ENCODE results near the gene LGMN.

Gene LGMN

GRCh38 chr14:92688434-92689375 lies 59.7 kb downstream of the LGMN start:
- no peaks in the 10 kb centered on the region for H3K27me3 ChIP-seq (ENCODE audit: insufficient read depth, low read length, poor library complexity)
- TF ChIP-seq, protein P1, sequence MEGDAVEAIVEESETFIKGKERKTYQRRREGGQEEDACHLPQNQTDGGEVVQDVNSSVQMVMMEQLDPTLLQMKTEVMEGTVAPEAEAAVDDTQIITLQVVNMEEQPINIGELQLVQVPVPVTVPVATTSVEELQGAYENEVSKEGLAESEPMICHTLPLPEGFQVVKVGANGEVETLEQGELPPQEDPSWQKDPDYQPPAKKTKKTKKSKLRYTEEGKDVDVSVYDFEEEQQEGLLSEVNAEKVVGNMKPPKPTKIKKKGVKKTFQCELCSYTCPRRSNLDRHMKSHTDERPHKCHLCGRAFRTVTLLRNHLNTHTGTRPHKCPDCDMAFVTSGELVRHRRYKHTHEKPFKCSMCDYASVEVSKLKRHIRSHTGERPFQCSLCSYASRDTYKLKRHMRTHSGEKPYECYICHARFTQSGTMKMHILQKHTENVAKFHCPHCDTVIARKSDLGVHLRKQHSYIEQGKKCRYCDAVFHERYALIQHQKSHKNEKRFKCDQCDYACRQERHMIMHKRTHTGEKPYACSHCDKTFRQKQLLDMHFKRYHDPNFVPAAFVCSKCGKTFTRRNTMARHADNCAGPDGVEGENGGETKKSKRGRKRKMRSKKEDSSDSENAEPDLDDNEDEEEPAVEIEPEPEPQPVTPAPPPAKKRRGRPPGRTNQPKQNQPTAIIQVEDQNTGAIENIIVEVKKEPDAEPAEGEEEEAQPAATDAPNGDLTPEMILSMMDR (IDR thresholded peaks at IDR 0.05; ENCODE audit: borderline replicate concordance, extremely low read depth, low read length, poor library complexity, severe bottlenecking), result no peak
- no peak for TF ChIP-seq EZH2 (IDR thresholded peaks at IDR 0.05; ENCODE audit: borderline replicate concordance, low read depth, low read length, severe bottlenecking)
- no peaks in the 10 kb centered on the region for H3K36me3 ChIP-seq (ENCODE audit: insufficient read depth, low read length)
- no peak overlapping the region for H2AFZ ChIP-seq (ENCODE audit: low read depth, low read length)
- H4K20me1 ChIP-seq (ENCODE audit: insufficient read depth, low read length), result 0 out of 2 replicates have a peak, but pooled peaks cover 2% of the 10 kb centered on the region
- no peak overlapping the region for H3K27ac ChIP-seq (ENCODE audit: low read length)
- H3K9me3 ChIP-seq (ENCODE audit: insufficient read depth, low read length, severe bottlenecking), result no peaks in the 10 kb centered on the region
- H3K4me3 ChIP-seq (ENCODE audit: low read depth in 1 of 2, low read length in 2 of 2), result no peak overlapping the region
- ATAC-seq (ENCODE audit: insufficient read depth, low read depth), result no peak
- H3K79me2 ChIP-seq (ENCODE audit: insufficient read depth, low read length), result no peaks in the 10 kb centered on the region
- no peak overlapping the region for H3K9ac ChIP-seq (ENCODE audit: low read depth, low read length)
- H3K4me2 ChIP-seq (ENCODE audit: insufficient read depth, low read length), result no peak overlapping the region
- no peak for DNase-seq
- no peaks in the 10 kb centered on the region; the same call in 1 of the 2 replicates for H3K4me1 ChIP-seq (ENCODE audit: insufficient read depth, low read length)

GRCh38 chr14:92687681-92688433 lies 60.6 kb downstream of the LGMN start:
- Histone ChIP-seq H3K4me1 (ENCODE audit: insufficient read depth, low read length) (no peaks in the 10 kb centered on the region; the same call in 1 of the 2 replicates), H3K9me3 (ENCODE audit: insufficient read depth, low read length, severe bottlenecking) (no peaks in the 10 kb centered on the region), H3K4me3 (ENCODE audit: low read depth in 1 of 2, low read length in 2 of 2) (no peak overlapping the region), H4K20me1 (ENCODE audit: insufficient read depth, low read length) (0 out of 2 replicates have a peak, but pooled peaks cover 2% of the 10 kb centered on the region), H3K4me2 (ENCODE audit: insufficient read depth, low read length) (no peak overlapping the region), H3K27me3 (ENCODE audit: insufficient read depth, low read length, poor library complexity) (no peaks in the 10 kb centered on the region), H3K27ac (ENCODE audit: low read length) (no peak overlapping the region), H3K36me3 (ENCODE audit: insufficient read depth, low read length) (no peaks in the 10 kb centered on the region), H3K9ac (ENCODE audit: low read depth, low read length) (no peak overlapping the region), H2AFZ (ENCODE audit: low read depth, low read length) (no peak overlapping the region), H3K79me2 (ENCODE audit: insufficient read depth, low read length) (no peaks in the 10 kb centered on the region)
- no peak for ATAC-seq (ENCODE audit: insufficient read depth, low read depth)
- no peak for DNase-seq
- no peak for TF ChIP-seq EZH2 (IDR thresholded peaks at IDR 0.05; ENCODE audit: borderline replicate concordance, low read depth, low read length, severe bottlenecking)
- TF ChIP-seq, protein P1 (IDR thresholded peaks at IDR 0.05; ENCODE audit: borderline replicate concordance, extremely low read depth, low read length, poor library complexity, severe bottlenecking), result no peak

DNA sequence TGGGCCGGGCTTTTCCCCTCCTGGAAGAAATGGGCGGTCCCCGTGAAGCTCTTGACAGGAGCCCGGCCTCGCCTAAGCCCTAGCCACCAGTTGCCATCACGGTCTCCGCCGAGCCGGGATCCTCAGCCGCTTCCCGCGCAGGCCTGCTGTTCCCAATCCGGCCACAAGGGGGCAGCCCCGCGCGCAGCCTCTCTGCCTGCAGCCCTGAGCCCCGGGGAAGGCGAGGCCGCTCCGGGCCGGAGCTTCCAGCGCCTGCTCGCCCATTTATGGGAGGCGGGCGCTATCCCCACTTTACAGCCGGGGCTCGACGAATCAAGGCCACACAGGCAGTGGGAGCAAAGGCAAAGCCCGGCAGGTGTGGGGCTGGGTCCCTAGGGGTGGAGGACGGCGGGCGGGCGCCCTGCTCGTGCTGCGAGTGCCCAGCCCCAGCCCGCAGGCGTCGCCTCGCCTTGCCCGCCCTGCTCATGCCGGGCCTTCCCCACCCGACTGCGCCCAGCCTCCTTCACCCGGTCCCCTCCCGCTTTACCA lies 61.5 kb downstream of the LGMN start:
- Histone ChIP-seq H3K36me3 (ENCODE audit: insufficient read depth, low read length) (no peaks in the 10 kb centered on the region), H3K27me3 (ENCODE audit: insufficient read depth, low read length, poor library complexity) (no peaks in the 10 kb centered on the region), H3K4me3 (ENCODE audit: low read depth in 1 of 2, low read length in 2 of 2) (no peak overlapping the region), H3K9ac (ENCODE audit: low read depth, low read length) (no peak overlapping the region), H3K27ac (ENCODE audit: low read length) (no peak overlapping the region), H3K9me3 (ENCODE audit: insufficient read depth, low read length, severe bottlenecking) (no peaks in the 10 kb centered on the region), H3K4me2 (ENCODE audit: insufficient read depth, low read length) (no peak overlapping the region), H3K79me2 (ENCODE audit: insufficient read depth, low read length) (no peaks in the 10 kb centered on the region), H4K20me1 (ENCODE audit: insufficient read depth, low read length) (0 out of 2 replicates have a peak, but pooled peaks cover 2% of the 10 kb centered on the region), H2AFZ (ENCODE audit: low read depth, low read length) (no peak overlapping the region), H3K4me1 (ENCODE audit: insufficient read depth, low read length) (no peaks in the 10 kb centered on the region)
- DNase-seq, result peak; percentile 25
- ATAC-seq (ENCODE audit: insufficient read depth, low read depth), result peak; percentile 50; the same call in 1 of the 3 replicates
- TF ChIP-seq, protein P1 (IDR thresholded peaks at IDR 0.05; ENCODE audit: borderline replicate concordance, extremely low read depth, low read length, poor library complexity, severe bottlenecking), result peak; percentile 75
- TF ChIP-seq EZH2 (IDR thresholded peaks at IDR 0.05; ENCODE audit: borderline replicate concordance, low read depth, low read length, severe bottlenecking), result no peak

All from DND-41 (cell line).